Right ventricle myocardium inferior (tissue), 1 donor: ENCODE data around the gene FBXW8. TPM values are rescaled to one million over a fixed set of nuclear protein-coding genes. Genes with fewer than 3 reads are reported as not detected.

ENCODE experiments used
- ATAC-seq: fragments of 200-7000 bp; cut with Tn5 transposase; one replicate; pipeline ENCODE4 v1.9.1; 2020; ENCODE audit warnings: mild to moderate bottlenecking, moderate library complexity
- DNase-seq: peaks from one replicate; pipeline ENCODE4 v3.0.0; 2021; ENCODE audit errors: missing footprints
- intact Hi-C: fragments of 100-400 bp; cut with DNase I; formaldehyde crosslinking; loops from one replicate; pipeline ENCODE4 v1.11.0; 2022
- total RNA-seq: library from RNA; stranded (reverse); fragmentation: NEBNext Ultra II Directional; extraction: Animal tissue kit (Norgen Biotek cat#: 25700); gene quantifications from one replicate; pipeline ENCODE4 v1.2.1, GENCODE V29; 2021
- donor health status: DM: no; HTN: yes; CAD: no; lungs with severe emphysema.

Gene FBXW8
- total RNA-seq, 1 donor from 2014 or later = 5.4 TPM

GRCh38 chr12:116941188-116941587, 30.4 kb downstream of the FBXW8 start:
- intact Hi-C loops = no loop called here
- DNase-seq (no peak), ATAC-seq (no peak)

- no peak for DNase-seq
- ATAC-seq = peak; percentile 75
- intact Hi-C loops = no loop called here
Measured at GRCh38 chr12:116943419-116944372, 32.9 kb downstream of the FBXW8 start.

GRCh38 chr12:116945886-116946550, 35.3 kb downstream of the FBXW8 start:
- DNase-seq (no peak), ATAC-seq (no peak)
- intact Hi-C loops = loop anchor here (5.0 kb wide), 1 partner anchor 51 kb away; no protein-coding TSS in a partner anchor

GRCh38 chr12:116948298-116948697, 37.5 kb downstream of the FBXW8 start:
- ATAC-seq (no peak), DNase-seq (no peak)
- intact Hi-C loops = loop anchor here (5.0 kb wide), 1 partner anchor 49 kb away; no protein-coding TSS in a partner anchor

GRCh38 chr12:116950628-116951325, 40.0 kb downstream of the FBXW8 start:
- intact Hi-C loops = no loop called here
- ATAC-seq (no peak), DNase-seq (no peak)

GRCh38 chr12:116954710-116955381, 44.1 kb downstream of the FBXW8 start:
- ATAC-seq (peak; percentile 54), DNase-seq (no peak)
- intact Hi-C loops = no loop called here

- DNase-seq (no peak), ATAC-seq (no peak)
- intact Hi-C loops = no loop called here
Measured at GRCh38 chr12:116955382-116956021, 44.8 kb downstream of the FBXW8 start.

- peak; percentile 29 for ATAC-seq
- DNase-seq = no peak
- intact Hi-C loops = no loop called here
Measured at GRCh38 chr12:116958402-116959197, 47.9 kb downstream of the FBXW8 start.

GRCh38 chr12:116959198-116959460, 48.4 kb downstream of the FBXW8 start:
- ATAC-seq (no peak), DNase-seq (no peak)
- intact Hi-C loops = no loop called here

- DNase-seq (no peak), ATAC-seq (no peak)
- intact Hi-C loops = no loop called here
Measured at GRCh38 chr12:116959845-116960514, 49.2 kb downstream of the FBXW8 start.

- DNase-seq (no peak), ATAC-seq (no peak)
- intact Hi-C loops = no loop called here
Measured at GRCh38 chr12:116962197-116962596, 51.4 kb downstream of the FBXW8 start.

GRCh38 chr12:116962783-116963356, 52.1 kb downstream of the FBXW8 start:
- intact Hi-C loops = no loop called here
- ATAC-seq (no peak), DNase-seq (no peak)

- no peak for DNase-seq
- intact Hi-C loops = no loop called here
- no peak for ATAC-seq
Measured at GRCh38 chr12:116964054-116965050, 53.6 kb downstream of the FBXW8 start.

GRCh38 chr12:116968986-116969385, 58.2 kb downstream of the FBXW8 start:
- intact Hi-C loops = no loop called here
- no peak for DNase-seq

GRCh38 chr12:116969615-116970585, 59.1 kb downstream of the FBXW8 start:
- DNase-seq (peak; percentile 77), ATAC-seq (peak; percentile 72)
- intact Hi-C loops = no loop called here

More at GRCh38 chr12:116968986-116969385, 58.2 kb downstream of the FBXW8 start:
- no peak for ATAC-seq
